GM18909 (cell line): ENCODE results near the gene CABLES2.

Experiments
- ATAC-seq: cut with Tn5 transposase; IDR thresholded peaks from one replicate; pipeline ENCODE4 v1.9.1; 2021; ENCODE audit warnings: mild to moderate bottlenecking; ENCODE audit not compliant: unreplicated experiment, poor library complexity

The CABLES2 gene

DNA sequence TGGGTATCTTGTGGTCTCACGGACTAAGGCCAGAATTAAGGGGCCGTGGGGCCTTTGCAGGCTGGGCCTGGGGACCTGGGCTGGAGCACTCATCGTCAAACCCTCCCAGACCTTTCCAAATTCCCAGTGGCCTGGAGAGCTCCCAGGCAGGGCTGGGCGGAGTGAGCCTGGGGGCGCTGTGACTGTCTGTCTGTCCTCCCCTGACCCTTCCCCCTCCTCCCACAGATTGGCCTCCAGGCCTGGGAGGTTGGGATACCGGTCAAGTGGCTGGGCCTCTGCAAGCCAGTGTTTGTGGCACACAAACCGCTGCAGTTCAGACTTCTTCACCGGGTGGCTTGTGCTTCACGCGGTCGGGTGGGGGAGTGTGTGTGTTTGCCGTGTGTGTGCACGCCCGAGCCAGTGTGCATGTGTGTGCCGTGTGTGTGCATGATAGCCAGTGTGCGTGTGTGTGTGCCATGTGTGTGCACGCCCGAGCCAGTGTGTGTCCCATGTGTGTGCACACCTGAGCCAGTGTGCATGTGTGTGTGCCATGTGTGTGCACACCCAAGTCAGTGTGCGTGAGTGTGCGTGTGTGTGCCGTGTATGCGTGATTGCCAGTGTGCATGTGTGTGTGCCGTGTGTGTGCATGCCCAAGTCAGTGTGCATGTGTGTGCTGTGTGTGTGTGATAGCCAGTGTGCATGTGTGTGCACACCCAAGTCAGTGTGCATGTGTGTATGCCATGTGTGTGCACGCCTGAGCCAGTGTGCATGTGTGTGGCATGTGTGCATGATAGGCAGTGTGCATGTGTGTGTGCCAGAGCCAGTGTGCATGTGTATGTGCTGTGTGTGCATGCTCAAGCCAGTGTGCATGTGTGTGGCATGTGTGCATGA, 14.0 kb upstream of the CABLES2 start:
- ATAC-seq: no peak

DNA sequence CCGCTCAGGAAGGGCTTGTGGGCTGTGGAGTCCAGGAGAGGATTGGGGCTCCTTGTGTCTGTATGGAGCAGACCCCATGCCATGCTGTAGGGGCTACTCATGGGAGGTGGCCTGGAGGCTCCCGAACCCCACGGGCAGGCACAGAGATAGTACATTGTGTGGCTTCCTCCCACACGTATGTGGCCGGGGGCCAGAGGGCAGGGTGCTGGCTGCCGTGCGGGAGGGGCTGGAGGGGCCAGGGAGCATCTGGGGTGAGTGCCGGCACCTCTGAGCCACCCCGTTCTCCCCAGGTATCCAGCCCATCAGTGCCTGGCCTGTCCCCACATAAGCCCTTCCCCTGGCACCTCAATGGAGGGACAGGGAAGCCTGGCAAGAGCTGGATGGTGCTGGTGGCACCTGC, 12.7 kb upstream of the CABLES2 start:
- ATAC-seq: no peak

GRCh38 chr20:62418709-62419487, 11.8 kb upstream of the CABLES2 start:
- ATAC-seq: no peak

- ATAC-seq: no peak
These were observed 11.1 kb upstream of the CABLES2 start for GRCh38 chr20:62417981-62418708.

- ATAC-seq: no peak
These were observed 9.9 kb upstream of the CABLES2 start for GRCh38 chr20:62416651-62417637.

- no peak for ATAC-seq
These were observed 8.4 kb upstream of the CABLES2 start for GRCh38 chr20:62415354-62416111.

DNA sequence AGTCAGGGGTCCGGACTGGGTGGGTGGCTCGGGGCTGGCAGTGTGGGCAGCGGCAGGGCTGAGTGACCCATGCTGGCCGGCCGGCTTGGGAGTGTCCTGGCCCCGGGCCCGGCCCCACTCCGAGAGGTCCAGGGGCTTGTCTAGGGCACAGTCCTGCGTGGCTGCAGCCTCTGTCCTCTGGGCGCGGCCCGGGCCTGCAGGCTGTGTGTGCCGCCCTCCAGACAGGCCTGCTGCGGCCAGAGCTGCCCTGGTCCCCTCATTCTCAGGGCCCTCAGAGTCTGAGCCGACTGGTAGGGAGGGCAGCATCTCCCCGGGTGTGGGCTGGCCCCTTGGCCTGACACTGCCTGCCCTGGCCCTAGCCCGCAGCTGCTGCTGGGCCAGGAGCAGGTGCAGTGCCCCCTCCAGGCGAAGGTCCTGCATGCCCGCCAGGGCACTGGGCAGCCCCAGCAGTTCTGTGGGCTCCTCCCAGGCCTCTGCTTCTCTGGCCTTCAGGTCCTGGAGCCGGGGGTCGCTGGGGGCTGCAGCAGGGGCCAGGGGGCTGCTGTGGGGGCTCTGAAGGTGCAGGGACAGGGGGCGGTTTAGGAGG, 6.9 kb upstream of the CABLES2 start:
- ATAC-seq: no peak

DNA sequence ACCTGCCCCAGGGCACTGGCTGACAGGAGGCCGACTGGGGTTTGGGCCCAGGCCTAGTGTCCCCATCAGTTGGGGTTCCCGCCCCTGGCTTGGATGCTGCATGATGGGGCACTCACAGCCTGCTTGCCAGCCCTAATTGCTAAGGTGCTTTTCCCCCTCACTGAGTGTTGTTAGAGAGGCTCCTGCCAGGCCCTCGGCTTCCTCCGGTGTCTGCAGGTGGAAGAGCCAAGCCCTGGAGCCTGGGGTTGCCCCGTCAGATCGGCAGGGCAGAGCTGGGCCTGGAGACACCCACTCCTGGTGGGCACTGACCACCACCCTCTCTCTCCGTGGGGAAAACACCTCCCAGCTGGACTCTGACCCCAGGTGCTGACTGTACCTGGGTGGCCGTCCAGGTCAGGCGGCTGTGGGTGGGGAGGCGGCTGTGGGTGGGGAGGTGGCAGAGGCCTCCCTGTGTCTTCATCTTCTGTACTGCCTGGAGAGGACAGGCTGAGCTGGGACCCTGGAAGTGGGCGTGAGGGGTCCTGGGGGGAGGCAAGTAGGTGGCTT, 6.0 kb upstream of the CABLES2 start:
- no peak for ATAC-seq

DNA sequence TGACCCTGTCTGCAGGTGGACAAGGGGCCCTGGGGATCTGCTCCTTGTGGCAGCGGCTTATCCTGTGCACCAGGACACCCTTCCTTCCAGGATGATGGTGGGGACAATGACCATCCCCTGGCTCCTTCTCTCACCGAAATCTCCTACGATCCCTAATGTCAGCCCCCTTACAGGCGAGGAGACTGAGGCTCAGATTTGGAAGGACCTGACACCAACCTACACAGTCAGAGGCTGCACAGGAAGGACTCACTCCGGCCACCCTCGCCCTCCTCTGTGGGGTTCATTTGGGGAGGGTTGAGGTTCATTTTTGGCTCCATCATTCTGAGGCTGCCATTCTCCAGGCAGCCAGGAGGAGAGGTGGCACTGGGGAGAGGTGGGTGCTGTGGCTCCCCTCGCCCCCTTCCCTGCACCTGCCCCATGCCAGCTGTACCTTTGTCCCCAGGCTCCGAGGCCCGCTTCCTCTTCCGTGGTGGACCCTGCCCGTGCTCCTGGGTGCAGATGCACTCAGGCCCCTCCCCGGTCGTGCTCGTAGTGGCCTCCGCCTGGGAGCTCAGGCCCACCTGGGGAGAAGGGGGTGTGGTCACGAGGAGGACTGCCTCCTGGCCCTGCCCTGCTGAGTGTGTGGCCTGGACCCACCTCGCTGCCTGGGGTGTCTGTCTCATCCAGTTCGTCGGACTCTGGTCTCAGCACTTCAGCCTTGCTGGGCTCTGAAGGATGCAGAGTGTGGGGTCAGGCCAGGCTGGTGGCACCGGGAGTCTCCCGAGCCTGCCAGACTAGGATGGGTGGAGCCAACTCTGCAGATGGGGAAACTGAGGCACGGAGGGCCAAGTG, 5.3 kb upstream of the CABLES2 start:
- no peak for ATAC-seq

GRCh38 chr20:62411479-62412193, 4.6 kb upstream of the CABLES2 start:
- no peak for ATAC-seq

DNA sequence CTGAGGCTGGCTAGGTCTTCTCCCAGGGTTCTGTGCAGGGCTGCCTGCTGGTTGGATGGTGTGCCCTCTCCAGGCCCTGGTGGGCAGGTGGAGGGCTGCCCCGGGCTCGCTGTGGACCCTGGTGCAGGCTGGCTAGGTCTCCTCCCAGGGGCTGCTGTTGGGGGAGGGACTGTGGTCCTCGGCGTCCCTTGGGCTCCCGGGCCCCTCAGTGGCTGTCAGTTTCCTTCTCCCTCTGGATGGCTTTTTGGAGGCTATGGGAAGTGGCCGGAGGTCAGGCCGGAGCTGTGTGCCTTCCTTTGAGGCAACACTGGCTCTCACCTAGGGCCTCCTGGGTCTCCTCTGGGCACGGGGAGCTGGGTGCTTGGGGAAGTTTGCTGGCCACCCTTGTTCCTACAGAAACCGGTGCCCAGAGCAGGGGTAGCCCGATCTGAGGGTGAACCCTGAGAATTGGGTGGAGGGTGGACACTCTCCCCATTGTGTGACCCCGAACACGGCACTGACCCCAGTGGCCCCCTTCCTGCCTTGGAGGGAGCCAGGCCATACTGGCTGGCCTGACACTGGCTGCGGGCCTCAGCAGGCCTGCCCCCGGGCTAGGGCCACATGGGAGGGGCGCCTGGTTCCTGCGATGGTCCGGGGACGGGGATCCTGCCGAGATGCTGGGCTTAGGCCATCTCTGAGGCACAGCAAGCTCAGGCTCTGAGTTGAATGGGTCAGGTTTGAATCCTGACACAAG, 3.8 kb upstream of the CABLES2 start:
- ATAC-seq: no peak

DNA sequence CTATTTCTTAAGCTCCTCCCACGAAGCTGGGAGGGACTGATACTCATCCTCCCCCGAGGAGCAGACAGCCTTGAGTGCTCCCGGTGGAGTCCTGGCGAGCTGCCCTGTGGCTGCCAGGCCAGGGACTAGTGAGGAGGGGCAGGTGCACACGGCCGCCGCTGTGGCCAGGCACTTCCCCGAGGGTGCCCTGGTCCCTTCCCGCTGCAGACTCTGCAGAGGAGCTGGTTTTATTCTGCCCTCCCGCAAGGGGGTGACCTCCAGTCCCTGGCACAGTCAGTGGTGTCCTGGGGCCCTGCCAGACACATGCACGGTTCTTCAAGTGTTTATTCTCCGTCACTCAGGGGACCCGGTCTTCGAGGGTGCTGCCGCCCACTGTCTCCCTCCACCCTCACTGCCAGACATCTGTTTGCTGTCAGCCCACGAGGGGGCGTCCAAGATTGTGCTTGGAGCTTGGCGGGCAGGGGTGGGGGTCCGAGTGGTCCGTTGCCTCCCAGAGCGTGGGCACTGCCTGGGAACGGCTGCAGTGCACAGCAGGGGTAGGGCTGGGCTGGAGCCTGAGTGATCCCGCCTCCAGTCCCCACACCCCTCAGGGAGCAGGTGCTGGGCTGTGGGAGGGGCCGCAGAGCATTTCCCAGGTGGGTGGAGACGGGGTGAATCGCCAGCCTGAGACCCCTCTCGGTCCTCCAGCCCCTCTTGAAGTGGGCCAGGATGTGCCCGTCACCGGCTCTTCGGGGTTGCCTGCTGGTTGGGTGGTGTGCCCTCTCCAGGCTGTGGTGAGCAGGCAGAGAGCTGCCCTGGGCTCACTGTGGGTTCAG, 3.1 kb upstream of the CABLES2 start:
- no peak for ATAC-seq

DNA sequence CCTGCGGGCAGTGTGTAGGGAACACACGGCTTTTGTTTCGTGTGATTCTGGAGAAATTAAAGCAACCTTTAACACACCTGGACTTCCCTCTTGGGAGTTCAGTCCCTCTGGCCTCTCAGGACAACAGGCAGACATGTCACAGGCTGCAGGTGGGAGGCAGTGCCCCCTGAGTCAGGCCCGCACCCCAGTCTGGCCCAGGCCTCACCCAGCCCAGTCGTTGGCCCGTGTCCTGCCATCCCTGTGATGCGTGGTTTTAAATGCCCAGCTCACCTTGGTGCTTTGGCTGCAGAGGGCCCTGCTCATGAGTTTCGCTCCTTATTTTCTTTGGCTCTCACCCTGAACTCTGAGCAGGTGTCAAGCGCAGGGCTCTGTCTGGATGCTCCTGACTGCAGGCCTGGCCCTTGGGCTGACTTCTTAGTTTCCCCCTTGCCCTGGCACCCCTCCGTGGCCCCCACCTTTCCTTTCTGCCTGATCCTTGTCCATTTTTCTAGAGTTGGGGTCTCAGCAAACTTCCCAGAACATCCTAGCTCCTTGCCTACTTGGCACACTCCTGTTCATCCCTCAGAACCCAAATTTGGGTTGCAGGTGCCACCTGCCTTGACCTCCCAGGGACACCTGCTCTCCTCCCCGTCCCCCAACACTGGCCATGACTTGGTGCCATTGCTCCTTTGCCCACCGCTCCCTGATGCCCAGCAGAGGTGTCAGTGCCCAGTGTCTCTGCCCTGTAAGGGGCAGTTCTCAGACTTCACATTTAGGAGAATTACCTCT, 2.2 kb upstream of the CABLES2 start:
- ATAC-seq: no peak

- ATAC-seq: no peak
These were observed 1.6 kb upstream of the CABLES2 start for GRCh38 chr20:62408640-62409039.

DNA sequence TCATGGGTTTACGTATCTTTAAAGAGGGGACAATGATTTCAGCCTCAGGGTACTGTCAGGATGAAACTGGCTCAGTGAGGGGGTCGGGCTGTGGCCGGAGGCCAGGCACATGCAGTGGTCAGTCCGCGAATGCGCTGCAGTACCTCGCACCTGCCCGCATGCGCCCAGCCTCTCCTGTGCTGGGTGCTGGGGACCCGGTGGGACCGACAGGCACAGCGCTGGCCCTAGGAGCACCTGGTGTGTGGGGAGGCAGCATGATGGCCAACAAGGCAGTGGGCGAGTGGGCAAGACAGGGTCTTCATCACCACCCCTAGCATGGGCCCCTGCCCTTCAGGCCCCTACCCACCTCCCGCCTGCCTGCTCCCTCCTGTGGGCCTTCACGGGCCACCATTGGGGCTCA, 970 bp upstream of the CABLES2 start:
- no peak for ATAC-seq
